TTC549 (cell line): Measurements from ENCODE around the gene THEM5.

Experiments used
- FAIRE-seq: peaks from 2 replicates; lab custom pipeline; 2012; peaks lifted over from hg19 to GRCh38; lab: Jason Lieb, UNC

Gene THEM5

GRCh38 chr1:151819976-151820623, 33.4 kb downstream of the THEM5 start:
- no peak for FAIRE-seq

DNA sequence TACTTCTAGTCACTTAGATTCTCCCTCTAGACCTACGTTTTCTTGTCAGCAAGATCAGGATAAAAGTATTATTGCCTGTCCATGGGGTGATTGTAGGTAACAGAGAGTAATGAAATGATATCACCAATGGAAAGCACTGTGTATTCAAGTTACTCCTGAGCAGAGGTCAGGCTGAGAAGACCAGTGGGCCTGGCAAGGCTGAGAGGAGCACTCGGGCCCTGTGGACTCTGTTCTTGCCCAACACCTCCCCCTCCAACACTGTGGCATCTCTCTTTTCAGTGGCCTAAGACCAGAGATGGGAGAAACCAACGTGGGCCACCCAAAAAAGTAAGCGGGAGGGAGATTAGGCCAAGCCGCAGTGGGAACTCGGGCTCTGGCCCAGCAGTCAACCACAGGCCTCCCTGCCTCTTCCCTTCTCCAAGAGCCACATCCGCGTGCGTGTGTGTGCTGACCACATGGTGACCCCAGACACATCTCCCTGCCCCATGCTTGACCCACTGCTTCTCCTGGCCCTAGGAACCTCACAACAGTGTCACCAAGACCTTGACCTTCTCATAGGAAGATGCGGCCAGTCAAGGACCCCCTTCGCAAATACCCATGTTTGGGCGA, 34.2 kb downstream of the THEM5 start:
- no peak for FAIRE-seq

- no peak for FAIRE-seq
Observed at GRCh38 chr1:151817353-151817730, 36.2 kb downstream of the THEM5 start.

DNA sequence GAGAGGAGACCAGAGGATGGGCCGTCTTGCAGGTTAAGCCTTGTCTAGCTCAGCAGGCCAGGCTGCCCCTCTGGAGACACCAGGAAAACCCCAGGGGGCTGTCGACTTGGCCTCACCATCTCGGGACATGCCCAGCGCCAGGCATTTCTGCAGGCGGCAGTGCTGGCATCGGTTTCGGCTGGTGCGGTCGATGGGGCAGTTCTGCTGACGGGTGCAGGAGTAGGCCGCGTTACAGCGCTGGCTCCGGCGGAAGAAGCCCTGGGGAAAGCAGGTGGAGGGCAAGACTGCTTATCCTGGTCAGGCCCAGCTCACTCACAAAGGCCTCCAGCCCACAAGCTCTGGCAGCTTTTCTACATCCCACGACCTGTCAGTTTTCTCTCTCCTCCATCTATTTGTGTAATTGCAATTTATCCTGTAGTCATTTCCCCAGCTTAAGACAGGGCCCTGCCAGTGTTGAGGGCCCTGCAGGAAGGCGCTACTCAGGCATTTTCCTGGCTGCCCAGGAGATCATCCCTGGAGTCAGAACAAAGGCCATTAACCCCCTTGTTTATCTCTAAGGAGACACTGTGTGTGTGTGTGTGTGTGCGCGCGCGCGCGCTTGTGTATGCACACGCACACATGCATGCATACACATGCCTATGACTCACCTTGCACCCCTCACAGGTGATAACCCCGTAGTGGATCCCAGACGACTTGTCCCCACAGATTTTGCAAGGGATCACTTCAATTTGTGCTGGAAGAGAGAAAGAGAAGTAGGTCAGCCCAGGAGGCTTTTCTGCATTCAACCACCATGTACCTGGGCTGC, 36.8 kb downstream of the THEM5 start:
- FAIRE-seq: no peak

- no peak for FAIRE-seq
Observed at GRCh38 chr1:151815716-151816327, 37.7 kb downstream of the THEM5 start.

GRCh38 chr1:151814971-151815545, 38.5 kb downstream of the THEM5 start:
- no peak for FAIRE-seq

GRCh38 chr1:151814426-151814825, 39.1 kb downstream of the THEM5 start:
- no peak for FAIRE-seq

DNA sequence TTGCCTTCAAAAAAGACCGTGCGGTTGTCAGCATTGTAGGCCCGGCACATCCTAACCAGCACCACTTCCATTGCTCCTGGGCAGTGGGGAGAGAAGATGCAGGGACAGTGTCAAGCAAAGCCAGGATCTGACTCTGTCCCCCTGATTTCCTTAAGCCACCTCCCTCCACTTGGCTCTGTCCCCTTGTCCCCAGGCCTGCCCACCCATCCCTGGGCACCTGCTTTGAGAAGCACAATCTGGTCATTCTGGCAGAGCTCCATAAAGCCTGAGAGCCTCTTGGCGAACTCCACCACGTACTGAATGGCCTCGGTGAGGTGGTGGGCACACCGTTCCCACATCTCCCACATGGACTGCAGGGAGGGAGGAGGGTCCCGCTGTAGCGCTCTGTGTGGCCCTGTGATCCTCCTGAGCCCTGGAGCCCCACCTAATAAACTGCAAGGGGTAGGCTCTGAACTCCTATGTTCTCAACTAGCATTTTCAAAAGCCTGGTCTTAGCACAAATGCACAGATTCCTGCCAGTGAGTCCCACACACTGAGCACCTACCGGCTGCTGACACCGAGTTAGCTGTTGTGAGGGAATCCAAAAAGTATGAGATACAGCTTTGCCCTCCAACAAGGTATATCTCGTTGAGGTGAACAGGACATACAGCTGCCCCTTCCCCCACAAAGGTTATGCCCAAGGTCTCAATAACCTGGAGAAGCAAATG, 40.1 kb downstream of the THEM5 start:
- no peak for FAIRE-seq

GRCh38 chr1:151811181-151811580, 42.3 kb downstream of the THEM5 start:
- FAIRE-seq: no peak

DNA sequence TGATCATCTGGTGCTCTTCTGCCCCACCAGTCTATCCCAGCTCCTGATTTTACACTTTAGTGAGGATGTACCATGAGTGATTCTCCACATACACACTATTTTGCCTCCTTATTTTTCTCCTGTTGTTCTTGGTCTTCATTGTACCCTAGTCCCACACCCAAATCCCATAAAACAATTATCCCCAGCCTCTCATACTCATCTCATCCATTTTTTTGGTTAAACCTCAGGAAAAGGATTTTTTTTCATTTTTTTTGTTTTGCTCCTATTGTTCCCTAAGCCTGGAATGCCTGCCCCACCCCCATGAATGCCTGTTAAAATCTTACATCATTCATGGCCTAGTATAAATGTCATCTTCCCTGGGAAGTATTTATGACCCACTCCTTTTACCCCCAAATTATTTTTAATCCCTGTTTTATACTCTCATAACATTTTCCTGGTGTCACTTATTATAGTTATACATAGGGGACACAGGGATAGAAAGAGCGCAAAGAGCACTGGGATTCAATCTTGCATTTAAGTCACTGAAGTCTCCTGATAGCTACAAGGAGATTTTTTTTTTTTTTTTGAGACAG, 43.4 kb downstream of the THEM5 start:
- FAIRE-seq: no peak

DNA sequence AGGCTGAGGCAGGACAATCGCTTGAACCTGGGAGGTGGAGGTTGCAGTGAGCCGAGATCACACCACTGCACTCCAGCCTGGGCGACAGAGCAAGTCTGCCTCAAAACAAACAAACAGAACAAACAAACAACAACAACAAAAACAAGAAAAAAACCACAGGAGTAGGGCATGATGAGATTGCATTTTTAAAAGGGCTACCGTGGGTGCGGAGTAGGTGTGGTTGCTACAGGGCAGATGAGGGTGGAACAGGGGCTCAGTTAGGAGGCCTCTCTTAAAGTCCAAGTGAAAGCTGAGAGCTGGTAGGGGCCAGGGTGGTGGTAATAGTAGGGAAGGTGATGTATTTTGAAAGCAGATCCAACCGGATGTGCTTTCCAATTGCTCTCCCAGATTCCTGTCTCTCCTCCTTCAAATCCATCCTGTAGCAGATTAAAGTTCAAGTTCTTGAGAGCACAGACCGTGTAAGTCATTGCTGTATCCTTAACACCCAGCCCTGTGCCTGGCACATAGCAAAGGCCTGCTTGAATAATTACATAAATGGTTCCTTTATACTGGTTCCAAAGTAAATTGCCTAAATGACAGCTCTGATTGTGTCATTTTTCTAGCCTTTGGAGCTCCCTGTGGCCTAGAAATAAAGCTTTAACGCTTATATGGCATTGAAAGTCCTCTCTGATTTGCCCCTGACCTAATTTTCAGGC, 44.1 kb downstream of the THEM5 start:
- FAIRE-seq: no peak

DNA sequence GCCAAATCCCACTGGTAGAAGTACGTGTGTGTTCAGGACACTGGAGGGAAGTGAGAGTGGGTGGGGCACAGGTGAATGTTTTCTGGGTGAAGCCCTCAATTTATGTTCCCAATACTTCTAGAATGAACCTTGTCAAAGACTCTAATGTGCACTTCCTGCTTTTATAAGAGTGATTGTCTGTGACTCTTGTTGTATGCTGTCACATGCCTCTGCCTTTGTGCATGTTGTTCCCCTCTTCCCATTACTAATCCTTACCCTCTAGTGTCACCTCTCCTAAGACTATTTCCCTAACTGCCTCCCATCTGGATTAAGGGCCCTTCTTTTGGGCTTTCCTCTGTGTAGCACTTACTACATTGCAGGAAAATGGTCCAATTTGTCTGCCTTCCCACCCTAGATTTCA, 45.7 kb downstream of the THEM5 start:
- FAIRE-seq: no peak

DNA sequence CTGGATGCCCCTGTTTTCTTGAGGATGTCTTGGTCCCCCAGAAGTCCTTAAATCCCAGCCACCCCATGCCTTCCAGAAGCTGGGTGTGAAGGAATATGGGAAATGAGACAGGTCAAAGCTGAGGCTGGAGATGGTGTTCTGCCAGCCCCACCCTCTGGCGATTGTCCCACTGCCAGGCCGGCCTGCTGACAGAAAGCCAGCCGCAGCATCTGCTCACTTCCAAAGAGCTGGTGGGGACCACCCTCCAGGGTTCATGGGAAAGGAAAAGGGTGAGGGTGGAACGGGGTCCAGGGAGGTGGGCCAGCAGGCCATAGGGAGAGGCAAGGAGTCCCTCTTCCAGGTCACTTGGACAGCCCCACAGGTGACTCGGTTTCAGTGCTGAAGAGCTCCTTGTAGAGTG, 46.4 kb downstream of the THEM5 start:
- FAIRE-seq: no peak

- FAIRE-seq: no peak
Observed at GRCh38 chr1:151806170-151806569, 47.3 kb downstream of the THEM5 start.

- FAIRE-seq: no peak
Observed at GRCh38 chr1:151805066-151805820, 48.3 kb downstream of the THEM5 start, which contains the start of gene LINGO4. Gene LINGO4, minus strand, starts transcription at chr1:151805419. Its CDS starts 2,715 bp downstream, at chr1:151802704.

- FAIRE-seq: no peak
Observed at GRCh38 chr1:151803915-151804314, 49.6 kb downstream of the THEM5 start.

GRCh38 chr1:151803164-151803563, 50.3 kb downstream of the THEM5 start:
- FAIRE-seq: no peak

DNA sequence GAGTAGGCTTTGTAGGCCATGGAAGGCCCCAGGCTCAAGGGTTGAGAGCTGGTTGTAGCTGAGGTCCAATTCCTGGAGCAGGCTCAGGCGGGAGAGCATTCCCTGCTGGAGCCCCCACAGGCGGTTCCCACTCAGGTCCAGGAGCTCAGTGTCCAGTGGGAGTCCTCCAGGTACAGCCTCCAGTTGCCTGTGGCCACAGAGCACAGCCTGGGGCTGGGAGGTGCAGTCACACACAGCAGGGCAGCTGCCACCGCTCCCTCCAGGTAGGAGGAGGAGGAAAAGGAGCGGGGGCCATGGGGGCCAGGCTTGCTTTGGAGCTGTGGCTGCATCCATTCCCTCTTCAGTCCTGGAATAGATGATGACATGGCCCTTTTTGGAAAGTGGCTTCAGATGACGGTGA, 51.1 kb downstream of the THEM5 start:
- FAIRE-seq: no peak

DNA sequence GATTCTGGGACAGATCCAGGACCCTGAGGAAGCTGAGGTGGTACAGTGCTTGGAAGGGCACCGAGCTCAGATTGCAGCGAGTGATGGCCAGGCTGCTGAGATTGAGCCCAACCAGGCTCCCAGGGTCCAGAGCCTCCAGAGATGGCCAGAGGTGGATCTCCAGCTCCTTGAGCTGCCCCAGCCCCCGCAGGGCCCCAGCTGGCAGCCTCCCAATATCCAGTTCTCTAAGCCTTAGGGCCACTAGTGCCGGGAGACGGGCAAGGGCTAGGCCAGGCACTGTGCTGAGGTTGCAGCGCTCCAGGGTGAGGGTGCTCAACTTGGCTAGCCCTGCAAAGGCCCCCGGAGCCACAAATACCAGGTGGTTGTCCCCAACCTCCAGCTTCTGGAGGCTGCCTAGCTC, 51.7 kb downstream of the THEM5 start:
- FAIRE-seq: no peak

DNA sequence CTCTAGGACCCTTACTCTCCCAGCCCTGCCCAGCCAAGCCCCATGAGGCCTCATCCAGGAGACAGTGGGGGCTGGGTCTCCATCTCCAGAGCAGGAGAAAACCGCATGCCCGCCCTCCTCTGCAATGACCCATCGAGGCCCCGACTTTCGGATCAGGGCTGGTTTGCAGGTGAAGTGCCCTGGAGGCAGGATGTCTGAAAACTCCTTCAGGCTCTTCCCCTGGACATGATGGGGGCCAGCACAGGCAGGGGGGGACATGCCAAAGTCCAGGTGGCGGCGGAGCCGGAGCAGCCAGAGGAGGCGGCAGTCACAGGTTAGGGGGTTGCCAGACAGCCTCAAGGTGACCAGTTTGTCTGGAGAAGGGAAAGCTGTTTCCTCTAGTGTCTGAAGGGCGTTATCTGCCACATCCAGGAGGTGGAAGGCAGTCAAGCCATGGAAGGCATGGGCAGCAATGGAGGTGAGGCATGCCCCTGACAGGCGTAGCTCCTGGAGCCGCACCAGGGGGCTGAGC, 52.1 kb downstream of the THEM5 start:
- no peak for FAIRE-seq
